H1 (cell line): ENCODE data around the gene PXK. TPM values are rescaled to one million over a fixed set of nuclear protein-coding genes. Genes with fewer than 3 reads are reported as not detected.

ENCODE experiments used
- CBX5 ChIP-seq: fragments of 300-800, 300-1000 bp; sonication (generic); IDR thresholded peaks from 2 replicates; pipeline ENCODE4 v1.7.1; 2016; ENCODE audit warnings: antibody characterized with exemption, low read length, low read depth
- CHD1 ChIP-seq: IDR thresholded peaks from 2 replicates; pipeline ENCODE4 v1.6.1; 2012; ENCODE audit warnings: low read depth, low read length, improper control_type of control experiment
- EGR1 ChIP-seq: IDR thresholded peaks from 2 replicates; pipeline ENCODE4 v1.6.1; 2011; ENCODE audit warnings: low read depth, low read length, borderline replicate concordance
- POU5F1 ChIP-seq: IDR thresholded peaks from 2 replicates; pipeline ENCODE4 v1.6.1; 2011; ENCODE audit warnings: low read depth, mild to moderate bottlenecking, low read length, moderate library complexity
- SP4 ChIP-seq: IDR thresholded peaks from 2 replicates; pipeline ENCODE4 v1.6.1; 2012; ENCODE audit warnings: low read length, inconsistent platforms
- TEAD4 ChIP-seq: IDR thresholded peaks from 2 replicates; pipeline ENCODE4 v1.6.1; 2012; ENCODE audit warnings: low read depth, low read length, inconsistent platforms, mixed read lengths
- polyA plus RNA-seq, 7 experiments: library from polyadenylated mRNA; depleted of rRNA in 3 of 7; stranded (reverse) in 5 of 7; unstranded in 2 of 7; fragments of >200 nt in 5 of 7; fragments of 200-250 nt in 2 of 7; gene quantifications; 1 replicate in 5 of 7; 2 replicates in 1 of 7; 4 replicates in 1 of 7; pipeline versions ENCODE4 v1.2.1 to v1.2.3, GENCODE V29; 2011 to 2013; ENCODE audit warnings: missing spikeins in 2 of 7, mixed read lengths in 2 of 7
- total RNA-seq: library from RNA; stranded (reverse); fragmentation: NEBNext Ultra II Directional; extraction: Animal tissue kit (Norgen Biotek cat#: 25700); gene quantifications from 2 replicates; pipeline ENCODE4 v1.2.1, GENCODE V29; 2021

Gene PXK
- total and polyA plus RNA-seq, 2 of the 8 experiments (the other 6 are each of a cell fraction or from before 2014, with no cell fraction given): 3.5 to 7.1 TPM

GRCh38 chr3:58411036-58411435 is 78.3 kb downstream of the PXK start (continued):
- TF ChIP-seq EGR1 (no peak), POU5F1 (no peak), CHD1 (no peak), CBX5 (no peak), SP4 (no peak), TEAD4 (no peak)
